HepG2 (cell line): ENCODE data around the gene ARHGAP21. TPM values are rescaled to one million over a fixed set of nuclear protein-coding genes. Genes with fewer than 3 reads are reported as not detected.

Experiments
- ATAC-seq: fragments of 200-7000 bp; cut with Tn5 transposase; 3 replicates; pipeline ENCODE4 v1.9.1; 2020; ENCODE audit warnings: mild to moderate bottlenecking, moderate library complexity
- BruUV-seq: library from RNA; stranded (reverse); fragments of 400-500 nt; replicated peaks from 2 replicates; lab custom pipeline; 2021; lab: Mats Ljungman, UMichigan
- CTCF ChIA-PET: fragments of 300-600 bp; formaldehyde crosslinking; extraction: SDS; loops from one replicate; lab custom pipeline; 2021; ENCODE audit warnings: low total read pairs, inconsistent platforms, low intra/inter-chr PET ratio; lab: Yijun Ruan, JAX
- POLR2A ChIA-PET: fragments of 350-600 bp; sonication (Branson Sonifier 250); formaldehyde crosslinking; loops from one replicate; lab custom pipeline; 2020; ENCODE audit warnings: antibody characterized with exemption, inconsistent platforms; lab: Yijun Ruan, JAX
- DNase-seq: peaks from one replicate; pipeline ENCODE4 v3.0.0-alpha.2; 2015; ENCODE audit warnings: low spot score
- FAIRE-seq: peaks from 3 replicates; lab custom pipeline; 2011; peaks lifted over from hg19 to GRCh38; lab: Jason Lieb, UNC
- H2AFZ ChIP-seq: one replicate; pipeline ENCODE4 v1.6.1; 2011; ENCODE audit warnings: low read length, inconsistent platforms
- H3K27ac ChIP-seq: fragments of 300-600 bp; 3 replicates; pipeline ENCODE4 v1.8.0; 2011; ENCODE audit warnings: mixed run types, mild to moderate bottlenecking, mixed read lengths, low read length, inconsistent platforms; ENCODE audit not compliant: insufficient read depth; ENCODE audit errors: extremely low read length
- H3K27me3 ChIP-seq, 2 experiments: fragments of 200-600 bp in 1 of 2; 2 replicates in 1 of 2; 3 replicates in 1 of 2; pipeline versions ENCODE4 v1.6.0 to v1.8.0; 2011; ENCODE audit warnings: low read length in 2 of 2, mild to moderate bottlenecking in 2 of 2, moderate library complexity in 2 of 2, inconsistent platforms in 1 of 2; ENCODE audit not compliant: insufficient read depth in 2 of 2, control insufficient read depth in 1 of 2
- H3K36me3 ChIP-seq, 2 experiments: fragments of 200-600 bp in 1 of 2; replicated peaks in 1 of 2; 2 replicates in 1 of 2; 3 replicates in 1 of 2; pipeline versions ENCODE4 v1.5.1 to v1.8.0; 2011; ENCODE audit warnings: low read length in 2 of 2, inconsistent platforms in 1 of 2; ENCODE audit not compliant: insufficient read depth in 2 of 2, control insufficient read depth in 1 of 2
- H3K4me1 ChIP-seq: 2 replicates; pipeline ENCODE4 v1.5.1; 2012; ENCODE audit warnings: low read length, inconsistent platforms; ENCODE audit not compliant: insufficient read depth
- H3K4me2 ChIP-seq: 2 replicates; pipeline ENCODE4 v1.6.0; 2011; ENCODE audit warnings: low read depth, low read length, inconsistent platforms
- H3K4me3 ChIP-seq, 3 experiments: fragments of 200-600 bp in 1 of 3; sonication (generic), shearing (Covaris generic) in 1 of 3; replicated peaks in 1 of 3; 2 replicates each; pipeline ENCODE4 v1.5.1; 2011 to 2016; ENCODE audit warnings: low read length in 3 of 3, inconsistent platforms in 2 of 3, low read depth in 2 of 3, mild to moderate bottlenecking in 2 of 3, control low read depth in 1 of 3, mixed read lengths in 1 of 3; ENCODE audit not compliant: insufficient read depth in 1 of 3
- H3K79me2 ChIP-seq: one replicate; pipeline ENCODE4 v1.6.1; 2011; ENCODE audit warnings: low read length, inconsistent platforms; ENCODE audit not compliant: insufficient read depth
- H3K9ac ChIP-seq: 2 replicates; pipeline ENCODE4 v1.6.0; 2011; ENCODE audit warnings: mild to moderate bottlenecking, low read depth, low read length, inconsistent platforms; ENCODE audit not compliant: insufficient read depth
- H3K9me3 ChIP-seq: 2 replicates; pipeline ENCODE4 v1.5.1; 2012; ENCODE audit warnings: mild to moderate bottlenecking, low read length
- H4K20me1 ChIP-seq: 2 replicates; pipeline ENCODE4 v1.6.0; 2011; ENCODE audit warnings: inconsistent platforms, mild to moderate bottlenecking, low read length, moderate library complexity; ENCODE audit not compliant: insufficient read depth
- CEBPB ChIP-seq: IDR thresholded peaks from 2 replicates; pipeline ENCODE4 v1.6.1; 2011; ENCODE audit warnings: low read depth, low read length, improper control_type of control experiment, borderline replicate concordance
- ESRRA ChIP-seq: sonication (generic); formaldehyde crosslinking; IDR thresholded peaks from 2 replicates; pipeline ENCODE4 v1.5.1; 2020; ENCODE audit warnings: mild to moderate bottlenecking, low read depth, missing genetic modification reagents
- HNF4G ChIP-seq, 2 experiments: sonication (generic) in 1 of 2; formaldehyde crosslinking in 1 of 2; IDR thresholded peaks; 2 replicates each; pipeline versions ENCODE4 v1.4.0 to v1.6.1; 2011 to 2020; ENCODE audit warnings: borderline replicate concordance in 2 of 2, low read depth in 2 of 2, mild to moderate bottlenecking in 2 of 2, low read length in 1 of 2, missing genetic modification reagents in 1 of 2, moderate library complexity in 1 of 2
- KDM2A ChIP-seq: sonication (generic); formaldehyde crosslinking; IDR thresholded peaks from 2 replicates; pipeline ENCODE4 v1.4.0; 2020; ENCODE audit warnings: low read depth, missing genetic modification reagents, borderline replicate concordance
- MAFF ChIP-seq: IDR thresholded peaks from 2 replicates; pipeline ENCODE4 v1.6.1; 2011; ENCODE audit warnings: low read depth, low read length, improper control_type of control experiment
- TGIF2 ChIP-seq: IDR thresholded peaks from 2 replicates; pipeline ENCODE4 v1.6.1; 2016; ENCODE audit warnings: control low read depth, missing compliant biosample characterization
- WGBS: methylation state at CpG from one replicate; pipeline ENCODE4 v1.1.6; 2017; ENCODE audit warnings: low lambda C conversion rate; 5-methylcytosine and 5-hydroxymethylcytosine counted together
- in situ Hi-C: cut with HindIII; loops from 2 replicates; pipeline ENCODE4 v1.10.0; 2017; ENCODE audit warnings: low pct_unique_long_range_greater_than_20kb; ENCODE audit not compliant: extremely low pct_ligation_motif_present
- intact Hi-C: fragments of 100-400 bp; cut with micrococcal nuclease; formaldehyde crosslinking; loops from one replicate; pipeline ENCODE4 v1.10.0; 2022; ENCODE audit not compliant: unreplicated experiment
- polyA plus RNA-seq, 8 experiments: library from polyadenylated mRNA; depleted of rRNA in 3 of 8; stranded (reverse) in 7 of 8; unstranded in 1 of 8; fragments of >200 nt; fragmentation: Illumina TruSeq in 4 of 8; extraction: Trizol in 4 of 8; gene quantifications; 2 replicates each; pipeline versions ENCODE4 v1.2.1 to v1.2.3, GENCODE V29; 2011 to 2016; ENCODE audit warnings: low read depth in 4 of 8, missing spikeins in 1 of 8, mixed read lengths in 1 of 8; ENCODE audit not compliant: insufficient read depth in 1 of 8
- total RNA-seq, 5 experiments: library from RNA; depleted of rRNA; stranded (reverse); fragments of >200 nt; fragmentation: Illumina TruSeq; extraction: Trizol; gene quantifications; 2 replicates each; pipeline ENCODE4 v1.2.3, GENCODE V29; 2016; ENCODE audit warnings: low read depth in 1 of 5
- TF ChIP-seq, protein P1 (sequence below): sonication (generic); formaldehyde crosslinking; IDR thresholded peaks from 2 replicates; pipeline ENCODE4 v1.9.0; 2022; ENCODE audit warnings: missing genetic modification reagents, mild to moderate bottlenecking, borderline replicate concordance

Gene ARHGAP21
- total and polyA plus RNA-seq, 2 of the 13 experiments (the other 11 are each of a cell fraction or from before 2014, with no cell fraction given): 23.9 to 26.6 TPM

DNA sequence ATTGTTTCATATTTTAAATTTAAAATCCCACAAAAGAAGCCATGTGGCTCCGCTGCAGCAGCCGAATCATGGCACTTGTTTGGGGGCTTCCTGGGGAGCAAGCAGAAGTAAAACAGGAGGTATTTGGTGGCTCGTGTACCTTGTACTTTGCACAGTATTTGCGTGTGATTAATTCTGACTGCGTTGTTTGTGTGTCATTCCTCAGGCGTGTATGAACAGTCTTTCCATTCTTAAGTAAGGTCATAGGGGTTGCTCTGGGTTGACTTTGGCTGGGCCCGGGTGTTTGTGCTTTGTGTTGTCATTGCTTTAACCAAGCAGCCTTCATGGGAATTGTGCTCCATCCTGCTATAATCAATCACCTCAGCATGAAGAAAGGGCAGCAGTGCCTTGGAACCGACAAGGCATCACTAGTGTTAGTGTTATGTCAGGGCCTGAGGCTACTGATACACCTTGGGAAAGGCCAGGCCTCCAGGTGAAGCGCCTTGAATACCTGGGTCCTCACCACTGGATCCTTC lies 182.4 kb downstream of the ARHGAP21 start (continued):
- TF ChIP-seq KDM2A (CRISPR knock-in tag) (no peak; the same call in 1 of the 2 replicates), MAFF (no peak), TGIF2 (CRISPR knock-in tag) (peak; percentile 59; the same call in 1 of the 2 replicates), ESRRA (CRISPR knock-in tag) (peak; percentile 62; the same call in 1 of the 2 replicates), HNF4G (IDR thresholded peaks at IDR 0.05; ENCODE audit: borderline replicate concordance, low read depth, low read length) (peak; percentile 82), HNF4G (CRISPR knock-in tag; IDR thresholded peaks at IDR 0.05; ENCODE audit: borderline replicate concordance, low read depth) (peak; percentile 75; the same call in 1 of the 2 replicates)
- TF ChIP-seq, protein P1, sequence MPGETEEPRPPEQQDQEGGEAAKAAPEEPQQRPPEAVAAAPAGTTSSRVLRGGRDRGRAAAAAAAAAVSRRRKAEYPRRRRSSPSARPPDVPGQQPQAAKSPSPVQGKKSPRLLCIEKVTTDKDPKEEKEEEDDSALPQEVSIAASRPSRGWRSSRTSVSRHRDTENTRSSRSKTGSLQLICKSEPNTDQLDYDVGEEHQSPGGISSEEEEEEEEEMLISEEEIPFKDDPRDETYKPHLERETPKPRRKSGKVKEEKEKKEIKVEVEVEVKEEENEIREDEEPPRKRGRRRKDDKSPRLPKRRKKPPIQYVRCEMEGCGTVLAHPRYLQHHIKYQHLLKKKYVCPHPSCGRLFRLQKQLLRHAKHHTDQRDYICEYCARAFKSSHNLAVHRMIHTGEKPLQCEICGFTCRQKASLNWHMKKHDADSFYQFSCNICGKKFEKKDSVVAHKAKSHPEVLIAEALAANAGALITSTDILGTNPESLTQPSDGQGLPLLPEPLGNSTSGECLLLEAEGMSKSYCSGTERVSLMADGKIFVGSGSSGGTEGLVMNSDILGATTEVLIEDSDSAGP: 0 out of 2 replicates have a peak, but pooled peaks have one; percentile 25

DNA sequence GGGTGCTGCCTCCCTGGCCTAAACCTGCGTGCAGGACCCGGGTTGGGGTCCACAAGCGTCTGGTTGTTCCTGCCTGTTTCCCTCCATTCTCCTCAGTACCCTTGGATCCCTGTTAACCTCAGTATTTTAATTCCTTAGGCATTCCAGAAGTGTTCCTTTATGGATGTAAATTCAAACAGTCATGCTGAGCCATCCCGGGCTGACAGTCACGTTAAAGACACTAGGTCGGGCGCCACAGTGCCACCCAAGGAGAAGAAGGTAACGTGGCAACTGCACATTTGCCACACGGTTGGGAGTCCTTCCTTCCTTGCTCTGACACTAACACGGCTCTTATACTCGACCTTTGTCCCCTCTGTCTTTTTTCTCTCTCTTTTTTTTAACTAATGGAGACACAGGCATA lies 187.1 kb downstream of the ARHGAP21 start:
- ATAC-seq (no peak), DNase-seq (no peak)
- Histone ChIP-seq H3K4me3 (no peak overlapping the region), H3K4me1 (peaks cover 28% of the 10 kb centered on the region), H3K36me3 (peaks cover 19 to 47% of the 10 kb centered on the region in 2 experiments; a peak in 4 of 5 replicates), H4K20me1 (no peaks in the 10 kb centered on the region), H3K27me3 (no peaks in the 10 kb centered on the region), H2AFZ (no peak overlapping the region)
- in situ Hi-C loops: no loop called here
- POLR2A ChIA-PET: no interaction called here
- no peak for TF ChIP-seq CEBPB
- TF ChIP-seq, all 625 proteins: peak for 0
- H3K9ac ChIP-seq: no peak overlapping the region
- H3K4me2 ChIP-seq: no peak overlapping the region
- 81% methylated on average over 11 of the region's 11 CpGs for WGBS
- CTCF ChIA-PET: no interaction called here
- no TSS peak for BruUV-seq
- H3K79me2 ChIP-seq: no peaks in the 10 kb centered on the region
- H3K27ac ChIP-seq: peak overlapping the region; percentile 28
- FAIRE-seq: no peak
- intact Hi-C loops: no loop called here
- no peaks in the 10 kb centered on the region for H3K9me3 ChIP-seq
